Stimulated activated CD8-positive, alpha-beta memory T cell treated with anti-CD3 and anti-CD28 coated beads, Interleukin-7, amount 100 ng/mL, for 4 hours (primary cell): Measurements from ENCODE around the gene DUOXA2.

Source experiments
- DNase-seq, 2 donors: peaks; one replicate each; pipeline ENCODE4 v3.0.0-alpha.2; 2020; ENCODE audit warnings: low read depth in 2 of 2

DUOXA2 gene

GRCh38 chr15:45136378-45136764 is 22.2 kb downstream of the DUOXA2 start:
- no peak for DNase-seq

DNA sequence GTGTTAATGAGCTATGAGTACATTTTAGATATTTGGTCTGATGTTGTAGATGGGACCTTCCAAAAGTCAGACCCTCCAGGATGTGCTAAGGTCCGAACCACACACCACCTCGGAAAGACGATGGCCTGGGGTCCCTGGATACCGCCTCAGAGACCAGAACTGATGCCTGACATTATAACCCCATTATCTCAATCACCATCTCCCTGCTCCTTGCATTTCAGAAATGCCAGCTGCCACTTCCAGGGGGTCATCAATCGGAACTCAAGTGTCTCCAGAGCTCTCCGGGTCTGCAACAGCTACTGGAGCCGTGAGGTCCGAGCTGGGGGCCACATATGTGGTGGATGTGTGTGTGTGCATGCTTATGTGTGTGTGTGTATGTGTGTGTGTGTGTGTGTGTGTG is 23.6 kb downstream of the DUOXA2 start:
- no peak for DNase-seq

DNA sequence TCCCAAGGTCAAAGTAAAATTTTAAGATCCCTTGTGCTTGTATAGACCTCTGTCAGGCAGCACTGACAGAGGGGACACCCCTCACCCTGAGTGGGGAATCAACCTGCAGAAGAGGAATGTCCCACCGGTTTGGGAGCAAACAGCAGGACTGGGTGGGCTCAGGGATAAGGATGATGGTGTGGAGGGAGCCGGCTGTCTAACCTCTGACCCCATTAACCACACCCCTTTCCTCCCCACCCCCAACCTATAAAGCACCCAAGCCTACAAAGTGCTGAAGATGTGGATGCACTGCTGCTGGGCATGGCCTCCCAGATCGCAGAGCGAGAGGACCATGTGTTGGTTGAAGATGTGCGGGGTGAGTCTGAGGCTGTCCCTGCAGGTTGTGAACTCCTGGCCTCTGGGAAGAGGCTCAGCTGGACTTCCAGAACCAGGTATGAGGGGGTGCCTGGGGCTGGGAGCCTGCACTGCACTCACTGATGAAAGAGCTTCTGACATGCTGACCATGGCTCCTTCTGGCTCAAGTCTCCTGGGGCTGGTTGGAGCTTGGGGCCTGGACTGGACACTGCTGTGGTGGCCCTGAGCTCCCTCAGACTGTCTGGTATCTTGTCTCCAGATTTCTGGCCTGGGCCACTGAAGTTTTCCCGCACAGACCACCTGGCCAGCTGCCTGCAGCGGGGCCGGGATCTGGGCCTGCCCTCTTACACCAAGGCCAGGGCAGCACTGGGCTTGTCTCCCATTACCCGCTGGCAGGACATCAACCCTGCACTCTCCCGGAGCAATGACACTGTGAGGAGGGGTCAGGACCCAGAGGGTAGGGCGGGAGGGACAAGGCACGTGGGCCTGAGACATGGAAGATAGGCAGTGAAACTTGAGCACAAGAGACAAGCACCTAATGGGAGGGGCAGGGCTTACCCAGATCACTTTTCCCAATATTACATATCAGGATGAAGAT is 25.0 kb downstream of the DUOXA2 start:
- DNase-seq: no peak

DNA sequence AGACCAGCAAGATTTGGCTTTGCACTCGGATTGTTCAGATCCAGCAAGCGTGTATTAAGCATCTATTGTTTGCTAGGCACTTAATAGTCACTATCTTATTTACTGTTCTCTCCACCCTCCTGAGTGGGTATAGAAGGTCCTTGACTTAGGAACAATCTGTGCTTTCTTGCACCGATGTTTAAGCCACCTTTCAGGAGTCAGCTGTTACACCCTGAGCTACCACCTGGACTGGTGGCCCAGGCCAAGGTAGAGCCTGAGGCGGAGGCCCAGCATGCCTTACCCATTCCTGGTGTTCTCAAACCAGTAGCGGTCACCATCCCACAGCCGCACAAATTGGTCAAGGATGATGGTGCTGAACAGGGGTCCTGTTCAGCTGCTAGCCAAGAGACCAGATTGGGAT is 25.6 kb downstream of the DUOXA2 start:
- DNase-seq: no peak

GRCh38 chr15:45140557-45141250 is 26.6 kb downstream of the DUOXA2 start:
- no peak for DNase-seq

DNA sequence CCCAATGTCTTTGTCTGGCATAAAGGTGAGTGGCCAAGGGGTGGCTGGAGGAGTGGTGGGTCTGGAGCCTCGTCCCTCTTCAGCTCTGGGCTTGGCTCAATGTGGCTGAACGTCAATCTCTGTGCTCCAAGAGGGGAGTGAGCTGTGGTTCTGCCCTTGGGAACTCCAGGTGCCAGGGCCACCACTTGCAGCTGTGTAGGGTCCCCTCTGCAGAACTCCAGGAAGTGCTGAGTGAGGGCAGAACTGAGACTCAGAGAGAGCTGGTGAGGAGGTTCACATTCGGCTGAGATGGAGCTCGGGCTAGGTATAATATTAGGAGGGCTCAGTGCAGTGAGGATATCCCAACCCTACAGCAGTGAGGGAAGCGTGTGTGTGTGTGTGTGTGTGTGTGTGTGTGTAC is 27.3 kb downstream of the DUOXA2 start:
- DNase-seq: no peak

DNA sequence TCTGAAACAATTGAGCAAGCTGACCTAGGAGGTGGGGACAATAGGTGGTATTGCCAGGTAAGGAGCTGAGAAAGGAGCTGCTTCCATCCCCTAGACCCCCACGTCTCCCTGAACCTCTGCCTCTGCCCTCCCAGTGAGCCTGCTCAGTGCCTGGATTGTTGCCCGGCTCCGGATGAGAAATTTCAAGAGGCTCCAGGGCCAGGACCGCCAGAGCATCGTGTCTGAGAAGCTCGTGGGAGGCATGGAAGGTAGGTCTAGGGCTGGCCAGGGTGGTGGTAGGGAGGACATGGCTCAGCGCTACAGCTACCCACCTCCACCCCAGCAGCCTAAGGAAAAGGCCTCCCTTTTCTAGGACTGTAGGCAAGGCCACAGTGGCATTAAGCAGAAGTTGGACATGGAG is 28.9 kb downstream of the DUOXA2 start:
- DNase-seq: no peak

DNA sequence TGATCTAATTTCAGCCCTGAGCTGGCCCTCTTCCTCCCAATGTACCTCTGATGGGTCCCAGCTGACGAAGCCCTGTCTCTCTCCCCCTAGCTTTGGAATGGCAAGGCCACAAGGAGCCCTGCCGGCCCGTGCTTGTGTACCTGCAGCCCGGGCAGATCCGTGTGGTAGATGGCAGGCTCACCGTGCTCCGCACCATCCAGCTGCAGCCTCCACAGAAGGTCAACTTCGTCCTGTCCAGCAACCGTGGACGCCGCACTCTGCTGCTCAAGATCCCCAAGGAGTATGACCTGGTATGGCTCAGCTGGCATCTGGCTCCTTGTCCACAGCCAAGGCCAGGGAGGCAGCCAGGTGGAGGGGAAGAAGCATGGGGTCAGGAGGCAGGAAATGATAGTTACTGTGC is 29.8 kb downstream of the DUOXA2 start:
- no peak for DNase-seq

GRCh38 chr15:45144775-45145174 is 30.6 kb downstream of the DUOXA2 start:
- no peak for DNase-seq

DNA sequence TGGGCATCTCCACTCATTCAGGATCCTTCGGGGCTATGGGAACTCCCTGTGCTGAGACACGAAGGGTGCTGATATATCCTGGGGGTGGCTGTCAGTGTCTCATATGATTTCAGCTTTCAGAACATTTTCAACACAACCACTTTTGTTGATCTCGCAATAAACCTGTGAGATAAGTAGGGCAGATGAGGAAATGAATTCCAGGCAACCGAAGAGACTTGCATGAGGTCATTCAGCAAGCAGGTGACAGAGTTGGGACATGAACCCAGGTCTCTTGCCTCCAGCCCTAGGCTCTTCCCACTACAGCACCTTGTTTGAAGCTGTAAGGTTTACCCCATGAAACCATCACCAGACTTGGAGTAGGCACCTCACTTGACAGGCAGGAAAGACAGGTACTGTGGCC is 32.3 kb downstream of the DUOXA2 start:
- DNase-seq: no peak

GRCh38 chr15:45147606-45148005 is 33.5 kb downstream of the DUOXA2 start:
- DNase-seq: no peak

DNA sequence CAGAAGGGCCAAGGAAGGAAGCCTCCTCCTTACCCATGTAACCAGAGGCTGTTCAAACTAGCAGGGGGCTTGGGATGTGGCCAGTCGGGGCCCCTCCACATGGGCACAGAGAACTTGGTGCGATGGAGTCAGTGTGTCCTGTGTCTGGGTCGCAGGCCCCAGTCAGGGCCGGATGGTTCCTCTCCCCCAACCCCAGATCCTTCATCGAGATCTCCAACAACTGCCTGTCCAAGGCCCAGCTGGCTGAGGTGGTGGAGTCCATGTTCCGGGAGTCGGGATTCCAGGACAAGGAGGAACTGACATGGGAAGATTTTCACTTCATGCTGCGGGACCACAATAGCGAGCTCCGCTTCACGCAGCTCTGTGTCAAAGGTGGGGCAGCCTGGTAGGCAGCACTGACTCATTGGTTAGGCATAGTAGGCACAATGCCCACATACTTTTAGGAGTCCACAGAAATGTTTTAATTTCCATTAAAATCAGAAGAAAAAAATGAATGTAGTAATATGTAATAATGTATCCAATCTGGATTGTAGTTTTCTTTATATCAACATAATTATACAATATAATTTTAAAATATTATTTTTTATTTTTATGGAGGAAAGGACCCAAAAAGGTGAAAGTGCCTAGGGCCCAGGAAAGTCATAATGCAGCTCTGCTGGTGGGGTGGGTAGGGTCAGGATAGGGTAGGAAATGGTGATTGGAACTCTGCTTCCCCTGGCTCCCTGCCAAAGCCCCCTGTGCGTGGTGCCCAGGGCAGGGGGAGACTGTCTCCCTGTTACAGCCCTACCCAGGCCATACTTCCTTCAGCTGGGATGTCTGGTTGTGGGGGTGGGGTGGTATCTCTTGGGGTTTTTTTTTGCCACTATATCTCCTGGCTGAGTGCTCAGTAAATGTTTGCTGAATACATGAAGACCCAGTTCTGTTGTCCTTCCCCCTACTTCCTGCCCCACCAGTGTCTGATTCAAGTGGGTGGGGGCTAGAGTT is 34.2 kb downstream of the DUOXA2 start:
- DNase-seq: no peak

DNA sequence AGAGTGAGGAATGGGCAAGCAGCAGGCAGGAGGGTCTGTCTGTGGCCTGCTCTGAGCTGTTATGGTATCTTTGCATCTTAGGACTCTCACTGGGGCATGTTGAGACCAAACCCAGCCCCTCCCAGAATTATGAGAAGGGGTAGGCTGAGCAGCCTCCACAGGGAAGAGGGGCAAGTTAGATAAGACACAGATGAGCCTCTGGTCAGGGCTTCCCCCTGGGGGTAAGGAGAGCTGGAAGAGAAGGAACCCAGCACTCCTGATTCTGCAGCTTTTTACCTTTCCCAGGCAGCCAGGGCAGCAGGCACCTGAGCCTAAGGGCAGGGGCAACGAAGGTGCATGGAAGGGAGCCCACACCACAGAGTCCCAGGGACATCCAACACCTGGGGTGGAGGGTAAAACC is 34.9 kb downstream of the DUOXA2 start:
- DNase-seq: no peak

DNA sequence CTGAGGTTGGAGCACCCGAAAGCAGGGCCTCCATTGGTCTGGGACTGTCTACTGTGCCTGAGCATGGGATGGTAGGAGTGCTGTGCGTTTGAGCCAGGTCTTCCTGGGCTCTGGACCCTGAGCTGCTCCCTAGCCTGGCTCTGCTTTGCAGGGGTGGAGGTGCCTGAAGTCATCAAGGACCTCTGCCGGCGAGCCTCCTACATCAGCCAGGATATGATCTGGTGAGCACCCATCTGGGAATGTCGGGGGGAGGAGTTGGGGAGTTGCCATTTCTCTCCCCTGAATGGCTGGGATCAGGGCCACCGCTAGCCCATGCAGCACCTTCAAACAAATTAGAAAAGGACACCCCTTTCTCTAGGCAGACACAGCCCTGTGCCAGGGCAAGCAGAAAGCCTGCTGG is 36.4 kb downstream of the DUOXA2 start:
- DNase-seq: no peak

DNA sequence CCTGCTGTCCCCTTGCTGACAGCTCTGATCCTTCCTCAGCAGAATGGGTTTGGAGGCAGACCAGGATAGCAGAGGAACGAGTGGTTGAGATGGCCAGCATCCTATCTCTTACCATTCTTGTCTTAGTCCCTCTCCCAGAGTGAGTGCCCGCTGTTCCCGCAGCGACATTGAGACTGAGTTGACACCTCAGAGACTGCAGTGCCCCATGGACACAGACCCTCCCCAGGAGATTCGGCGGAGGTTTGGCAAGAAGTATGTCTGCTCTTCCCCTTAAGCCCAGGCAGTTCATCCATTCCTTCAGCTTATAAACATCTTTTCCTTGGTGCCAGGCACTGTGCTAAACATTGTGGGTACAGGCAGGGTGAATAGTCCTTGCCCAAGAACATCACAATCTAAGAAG is 36.9 kb downstream of the DUOXA2 start:
- no peak for DNase-seq

GRCh38 chr15:45151998-45152828 is 38.1 kb downstream of the DUOXA2 start:
- DNase-seq: no peak

- no peak for DNase-seq
Measured at GRCh38 chr15:45155739-45156138, 41.6 kb downstream of the DUOXA2 start.

DNA sequence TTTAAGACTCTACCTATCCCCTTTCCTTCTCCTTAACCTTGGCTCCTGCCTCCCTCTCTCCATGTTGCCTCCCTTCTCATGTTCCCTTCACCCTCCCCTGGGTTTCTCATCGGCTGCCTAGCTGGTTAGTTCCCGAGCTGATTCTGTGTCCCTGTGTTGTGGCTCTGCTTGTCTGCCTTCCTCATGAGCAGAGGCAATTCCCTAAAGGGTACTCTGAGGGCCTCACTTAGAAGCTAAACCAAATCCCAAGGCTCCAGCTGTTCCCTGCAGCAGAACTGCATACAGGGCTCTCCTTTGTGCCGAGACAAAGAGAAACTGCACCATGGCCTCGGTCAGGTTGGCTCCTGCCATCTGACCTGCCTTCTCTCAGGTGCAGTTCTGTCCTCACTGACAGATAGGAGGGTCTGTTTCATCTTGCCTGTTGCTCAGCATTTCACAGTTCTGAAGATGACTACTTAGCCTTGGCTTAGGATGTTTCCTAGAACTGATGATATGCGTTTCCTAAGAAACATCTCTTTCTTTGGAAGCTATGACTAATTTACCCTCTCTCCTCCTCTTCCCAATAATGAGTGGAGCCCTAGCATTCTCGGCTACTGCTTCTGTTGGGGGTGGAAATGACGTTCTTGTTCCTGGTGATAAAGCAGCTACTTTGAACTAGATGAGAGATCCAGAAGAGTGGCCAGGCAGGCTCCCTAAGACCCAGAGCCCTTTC is 42.8 kb downstream of the DUOXA2 start:
- DNase-seq: no peak

DNA sequence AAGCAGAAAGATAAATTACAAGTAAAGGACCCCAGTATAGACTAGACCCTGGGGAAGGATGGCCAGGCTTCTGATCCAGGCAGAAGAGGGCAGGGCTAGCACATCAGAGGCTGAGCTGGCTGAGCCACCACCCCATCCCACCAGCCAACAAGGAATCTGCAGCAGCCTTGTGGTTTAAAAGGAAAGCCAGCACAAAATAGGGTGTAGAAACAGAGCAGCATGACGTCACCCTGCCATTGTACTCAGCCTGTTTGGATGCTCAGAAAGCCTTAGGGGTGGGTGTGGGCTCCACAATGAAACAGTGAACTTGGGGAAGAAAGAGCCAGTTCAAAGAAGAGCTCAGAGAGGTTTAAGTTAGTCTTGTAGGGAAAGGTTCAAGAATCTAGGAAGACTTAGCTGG is 43.8 kb downstream of the DUOXA2 start:
- no peak for DNase-seq

DNA sequence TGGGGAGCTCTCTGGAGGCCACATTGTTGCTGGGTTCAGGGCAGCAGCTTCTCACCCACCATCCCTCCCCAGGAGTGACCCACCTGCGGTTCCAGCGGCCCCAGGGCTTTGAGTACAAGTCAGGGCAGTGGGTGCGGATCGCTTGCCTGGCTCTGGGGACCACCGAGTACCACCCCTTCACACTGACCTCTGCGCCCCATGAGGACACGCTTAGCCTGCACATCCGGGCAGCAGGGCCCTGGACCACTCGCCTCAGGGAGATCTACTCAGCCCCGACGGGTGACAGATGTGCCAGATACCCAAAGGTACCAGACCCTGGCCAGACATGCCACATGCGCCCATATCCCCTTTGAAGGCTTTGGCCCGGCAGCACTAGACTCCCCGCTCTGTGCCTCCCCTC is 47.5 kb downstream of the DUOXA2 start:
- DNase-seq: no peak
